IMR-90 (cell line): ENCODE measurements around the gene ERMARD.

ENCODE experiments used
- CHD1 ChIP-seq: IDR thresholded peaks from 2 replicates; pipeline ENCODE4 v1.6.1; 2012; ENCODE audit warnings: low read depth, low read length, improper control_type of control experiment
- MXI1 ChIP-seq: IDR thresholded peaks from 2 replicates; pipeline ENCODE4 v1.6.1; 2012; ENCODE audit warnings: low read depth, mild to moderate bottlenecking, low read length, moderate library complexity, borderline replicate concordance
- POLR2A ChIP-seq: IDR thresholded peaks from 2 replicates; pipeline ENCODE4 v1.6.1; 2012; ENCODE audit warnings: mild to moderate bottlenecking, low read depth, low read length
- RCOR1 ChIP-seq: IDR thresholded peaks from 2 replicates; pipeline ENCODE4 v1.6.1; 2012; ENCODE audit warnings: mild to moderate bottlenecking, low read length, improper control_type of control experiment; ENCODE audit not compliant: insufficient replicate concordance
- RFX5 ChIP-seq: IDR thresholded peaks from 2 replicates; pipeline ENCODE4 v1.8.0; 2012; ENCODE audit warnings: low read depth, mild to moderate bottlenecking, low read length, moderate library complexity
- SMC3 ChIP-seq: fragments of 150-350 bp; IDR thresholded peaks from 2 replicates; pipeline ENCODE4 v1.6.1; 2016; ENCODE audit warnings: low read depth, mild to moderate bottlenecking, antibody characterized with exemption, low read length, moderate library complexity
- TF ChIP-seq, protein P1 (sequence below): conservative IDR thresholded peaks from 2 replicates; pipeline ENCODE4 v1.5.1; 2012; ENCODE audit warnings: mild to moderate bottlenecking, low read depth, low read length, improper control_type of control experiment
- TF ChIP-seq, protein P2 (sequence below): fragments of 150-350 bp; IDR thresholded peaks from 2 replicates; pipeline ENCODE4 v1.6.1; 2016; ENCODE audit warnings: low read depth, mild to moderate bottlenecking, low read length, moderate library complexity, borderline replicate concordance

DNA sequence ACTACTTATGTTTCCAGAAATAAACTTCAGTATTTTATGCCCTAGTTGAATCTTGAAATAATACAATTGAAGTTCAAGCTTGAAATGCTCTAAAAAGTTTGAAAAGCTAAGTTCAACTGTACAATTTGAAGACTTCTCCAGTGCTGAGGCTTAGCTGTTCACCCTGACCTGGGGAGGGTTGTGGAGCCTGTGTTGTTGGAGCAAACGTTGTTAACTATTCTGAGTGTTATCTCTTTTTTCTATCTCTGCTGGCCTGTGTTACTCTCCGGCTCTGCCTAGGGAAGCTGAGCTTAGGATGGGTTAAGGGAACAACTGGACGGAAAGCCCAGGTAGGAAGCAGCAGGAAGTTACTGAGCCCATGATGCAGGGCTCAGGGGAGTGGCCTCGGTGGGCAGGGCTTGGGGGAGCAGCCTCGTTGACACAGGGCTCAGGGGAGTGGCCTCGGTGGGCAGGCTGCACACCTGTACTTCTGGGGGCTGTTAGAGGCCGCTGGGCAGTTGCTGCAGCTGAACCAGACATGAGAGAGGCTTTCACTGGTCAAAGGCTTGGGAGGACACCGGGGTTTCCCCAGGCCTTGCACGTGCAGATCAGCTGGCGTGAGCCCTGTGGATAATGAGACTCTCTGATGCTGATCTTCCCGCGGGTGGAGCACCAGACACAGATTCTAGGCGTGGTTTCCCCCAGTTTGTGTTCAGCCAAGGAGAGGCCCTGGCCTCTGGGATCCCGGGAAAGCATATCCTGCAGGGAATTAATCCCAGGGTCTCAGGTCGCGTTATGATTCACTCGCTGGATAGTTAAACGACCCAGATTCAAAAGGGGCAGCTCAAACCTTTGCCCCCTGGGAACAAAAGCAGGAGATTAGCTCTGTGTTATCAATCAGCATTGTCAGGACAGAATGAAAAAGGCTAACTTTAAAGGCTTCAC, 58.9 kb downstream of the ERMARD start:
- TF ChIP-seq, protein P1, sequence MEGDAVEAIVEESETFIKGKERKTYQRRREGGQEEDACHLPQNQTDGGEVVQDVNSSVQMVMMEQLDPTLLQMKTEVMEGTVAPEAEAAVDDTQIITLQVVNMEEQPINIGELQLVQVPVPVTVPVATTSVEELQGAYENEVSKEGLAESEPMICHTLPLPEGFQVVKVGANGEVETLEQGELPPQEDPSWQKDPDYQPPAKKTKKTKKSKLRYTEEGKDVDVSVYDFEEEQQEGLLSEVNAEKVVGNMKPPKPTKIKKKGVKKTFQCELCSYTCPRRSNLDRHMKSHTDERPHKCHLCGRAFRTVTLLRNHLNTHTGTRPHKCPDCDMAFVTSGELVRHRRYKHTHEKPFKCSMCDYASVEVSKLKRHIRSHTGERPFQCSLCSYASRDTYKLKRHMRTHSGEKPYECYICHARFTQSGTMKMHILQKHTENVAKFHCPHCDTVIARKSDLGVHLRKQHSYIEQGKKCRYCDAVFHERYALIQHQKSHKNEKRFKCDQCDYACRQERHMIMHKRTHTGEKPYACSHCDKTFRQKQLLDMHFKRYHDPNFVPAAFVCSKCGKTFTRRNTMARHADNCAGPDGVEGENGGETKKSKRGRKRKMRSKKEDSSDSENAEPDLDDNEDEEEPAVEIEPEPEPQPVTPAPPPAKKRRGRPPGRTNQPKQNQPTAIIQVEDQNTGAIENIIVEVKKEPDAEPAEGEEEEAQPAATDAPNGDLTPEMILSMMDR: no peak
- TF ChIP-seq MXI1 (no peak), POLR2A (no peak), CHD1 (no peak), RCOR1 (no peak), SMC3 (no peak), RFX5 (no peak)
- TF ChIP-seq, protein P2, sequence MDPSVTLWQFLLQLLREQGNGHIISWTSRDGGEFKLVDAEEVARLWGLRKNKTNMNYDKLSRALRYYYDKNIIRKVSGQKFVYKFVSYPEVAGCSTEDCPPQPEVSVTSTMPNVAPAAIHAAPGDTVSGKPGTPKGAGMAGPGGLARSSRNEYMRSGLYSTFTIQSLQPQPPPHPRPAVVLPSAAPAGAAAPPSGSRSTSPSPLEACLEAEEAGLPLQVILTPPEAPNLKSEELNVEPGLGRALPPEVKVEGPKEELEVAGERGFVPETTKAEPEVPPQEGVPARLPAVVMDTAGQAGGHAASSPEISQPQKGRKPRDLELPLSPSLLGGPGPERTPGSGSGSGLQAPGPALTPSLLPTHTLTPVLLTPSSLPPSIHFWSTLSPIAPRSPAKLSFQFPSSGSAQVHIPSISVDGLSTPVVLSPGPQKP: no peak
